Activated CD8-positive, alpha-beta T cell treated with anti-CD3 and anti-CD28 coated beads, Interleukin-2, amount 10 ng/mL, durations not matched to agents 7 days and 5 days (primary cell): Measurements from ENCODE around the gene TAMALIN. TPM values are rescaled to one million over a fixed set of nuclear protein-coding genes. Genes with fewer than 3 reads are reported as not detected.
"Not testable (repeated sequence)": the region's sequence is repeated elsewhere in the genome, so short reads cannot be mapped to it uniquely, and the experiment has no call there.

Experiments
- ATAC-seq: fragments of 150-1000 bp; cut with Tn5 transposase; one replicate; pipeline ENCODE4 v1.10.0; 2021; ENCODE audit warnings: moderate library complexity
- CTCF ChIA-PET: fragments of 350-600 bp; sonication (Branson Sonifier 250); formaldehyde crosslinking; loops from one replicate; lab custom pipeline; 2021; ENCODE audit warnings: antibody characterized with exemption; lab: Charles Lee
- POLR2A ChIA-PET: fragments of 350-600 bp; sonication (Branson Sonifier 250); formaldehyde crosslinking; loops from one replicate; lab custom pipeline; 2021; ENCODE audit warnings: antibody characterized with exemption; lab: Charles Lee
- DNase-seq: peaks from one replicate; pipeline ENCODE4 v3.0.0-alpha.2; 2020
- H3K27ac Mint-ChIP-seq: one replicate; pipeline ENCODE4 v1.8.0; 2021; ENCODE audit warnings: mild to moderate bottlenecking, mixed read lengths
- H3K27me3 Mint-ChIP-seq: one replicate; pipeline ENCODE4 v1.8.0; 2021; ENCODE audit warnings: low read depth, mixed read lengths
- H3K36me3 Mint-ChIP-seq: one replicate; pipeline ENCODE4 v1.8.0; 2021; ENCODE audit warnings: low read depth, mixed read lengths
- H3K4me1 Mint-ChIP-seq: one replicate; pipeline ENCODE4 v1.8.0; 2021; ENCODE audit warnings: low read depth, mixed read lengths
- H3K4me3 Mint-ChIP-seq: one replicate; pipeline ENCODE4 v1.8.0; 2021; ENCODE audit warnings: mild to moderate bottlenecking, mixed read lengths
- H3K9me3 Mint-ChIP-seq: one replicate; pipeline ENCODE4 v1.8.0; 2022; ENCODE audit warnings: mixed read lengths; ENCODE audit not compliant: insufficient read depth
- total RNA-seq, 2 experiments: library from RNA; stranded (reverse); gene quantifications; one replicate each; pipeline ENCODE4 v1.2.3, GENCODE V29; 2021

The TAMALIN gene
- total RNA-seq, 2 experiments from 2014 or later: 11.0 to 12.5 TPM

DNA sequence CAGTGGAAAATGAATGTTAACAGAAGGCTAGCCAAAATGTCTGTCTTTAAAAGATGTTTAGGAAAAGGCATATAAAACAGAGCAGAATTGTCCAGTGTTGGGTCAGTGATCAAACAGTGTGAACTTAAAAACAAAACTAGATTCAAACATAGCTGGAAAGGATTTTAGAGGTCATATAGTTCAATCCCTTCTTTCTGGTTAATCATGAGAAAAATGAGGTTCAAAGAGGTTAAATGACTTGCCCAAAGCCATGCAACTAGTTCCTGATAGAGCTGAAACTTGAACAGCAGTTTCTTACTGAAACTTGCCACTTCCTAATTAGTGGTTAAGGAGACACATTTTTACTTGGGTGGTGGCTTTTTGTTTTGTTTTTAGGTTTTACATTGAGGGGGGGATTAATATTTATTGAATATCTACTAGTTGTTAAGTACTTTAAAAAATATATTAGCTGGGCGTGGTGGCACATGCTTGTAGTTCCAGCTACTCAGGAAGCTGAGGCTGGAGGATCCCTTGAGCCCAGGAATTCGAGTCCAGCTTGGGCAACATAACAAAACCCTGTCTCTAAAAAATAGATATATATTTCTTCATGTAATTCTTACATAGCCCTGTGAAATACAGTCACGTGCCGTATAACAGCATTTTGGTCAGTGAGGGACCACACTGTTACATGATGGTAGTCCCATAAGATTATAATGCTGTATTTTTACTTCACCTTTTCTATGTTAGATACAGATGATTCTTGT lies 34.9 kb upstream of the TAMALIN start:
- ChIA-PET CTCF (interaction anchor here (1.0 to 4.0 kb wide), 13 partner anchors 10 to 84 kb away, joined by 3 to 62 read pairs (median 8); partner anchors contain the start of genes ACVR1B and ANKRD33), POLR2A (no interaction called here)
- H3K4me3 Mint-ChIP-seq: peak overlapping the region; percentile 62
- DNase-seq: no peak
- H3K27me3 Mint-ChIP-seq: peaks cover 8% of the 10 kb centered on the region
- H3K36me3 Mint-ChIP-seq: peaks cover 20% of the 10 kb centered on the region
- H3K27ac Mint-ChIP-seq: peak overlapping the region; percentile 80
- no peak for ATAC-seq
- H3K9me3 Mint-ChIP-seq: no peaks in the 10 kb centered on the region
- H3K4me1 Mint-ChIP-seq: peaks cover 70% of the 10 kb centered on the region

DNA sequence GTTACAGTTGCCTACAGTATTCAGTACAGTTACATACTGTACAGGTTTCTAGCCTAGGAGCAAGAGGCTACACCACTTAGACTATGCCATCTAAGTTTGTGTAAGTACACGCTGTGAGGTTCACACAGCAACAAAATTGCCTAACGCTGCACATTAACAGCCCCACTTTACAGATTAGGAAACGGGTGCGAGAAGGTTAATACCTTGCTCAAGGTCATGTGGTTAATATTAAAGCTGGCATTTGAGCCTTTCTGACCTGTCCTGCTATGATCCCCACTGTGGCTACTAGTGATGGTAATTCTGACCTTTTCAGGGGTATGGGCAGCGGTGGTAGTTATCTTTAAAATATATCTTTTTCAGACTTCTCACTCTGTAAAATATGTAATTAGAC lies 34.3 kb upstream of the TAMALIN start:
- H3K27ac Mint-ChIP-seq: peak overlapping the region; percentile 75
- no peaks in the 10 kb centered on the region for H3K9me3 Mint-ChIP-seq
- DNase-seq (no peak), ATAC-seq (peak; percentile 24)
- ChIA-PET POLR2A (no interaction called here), CTCF (interaction anchor here (1.0 to 4.0 kb wide), 9 partner anchors 9 to 60 kb away, joined by 3 to 62 read pairs (median 11); no protein-coding TSS in a partner anchor)
- H3K36me3 Mint-ChIP-seq: peaks cover 21% of the 10 kb centered on the region
- H3K4me1 Mint-ChIP-seq: peaks cover 72% of the 10 kb centered on the region
- H3K27me3 Mint-ChIP-seq: peaks cover 8% of the 10 kb centered on the region
- peak overlapping the region; percentile 52 for H3K4me3 Mint-ChIP-seq

DNA sequence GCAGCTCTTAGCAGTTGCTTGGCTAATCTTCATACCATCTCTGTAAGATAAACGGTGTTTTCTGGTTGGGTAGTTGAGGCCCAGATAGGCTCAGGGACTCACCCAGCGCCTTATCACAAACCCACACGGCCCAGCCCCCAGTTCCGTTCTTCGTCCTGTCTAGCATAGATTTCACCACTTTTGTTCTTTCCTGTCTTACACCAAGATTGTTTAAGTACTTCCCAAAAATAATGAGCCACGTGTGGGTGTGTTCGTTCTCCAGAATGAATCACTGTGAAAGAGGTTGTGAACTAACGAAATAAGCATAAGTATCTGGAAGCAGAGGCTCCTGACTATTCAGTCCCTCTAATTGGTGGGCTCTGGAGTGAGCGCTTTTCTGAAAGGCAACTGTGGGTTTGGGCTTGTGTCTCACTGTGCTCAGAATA lies 33.9 kb upstream of the TAMALIN start:
- DNase-seq: peak; percentile 68
- Mint-ChIP-seq H3K4me1 (peaks cover 73% of the 10 kb centered on the region), H3K27me3 (peaks cover 8% of the 10 kb centered on the region), H3K4me3 (peak overlapping the region; percentile 52), H3K27ac (peak overlapping the region; percentile 75), H3K36me3 (peaks cover 21% of the 10 kb centered on the region), H3K9me3 (no peaks in the 10 kb centered on the region)
- ChIA-PET POLR2A (no interaction called here), CTCF (interaction anchor here (1.2 to 4.0 kb wide), 4 partner anchors 9 to 52 kb away, joined by 3 to 62 read pairs (median 30); no protein-coding TSS in a partner anchor)
- peak; percentile 69 for ATAC-seq

DNA sequence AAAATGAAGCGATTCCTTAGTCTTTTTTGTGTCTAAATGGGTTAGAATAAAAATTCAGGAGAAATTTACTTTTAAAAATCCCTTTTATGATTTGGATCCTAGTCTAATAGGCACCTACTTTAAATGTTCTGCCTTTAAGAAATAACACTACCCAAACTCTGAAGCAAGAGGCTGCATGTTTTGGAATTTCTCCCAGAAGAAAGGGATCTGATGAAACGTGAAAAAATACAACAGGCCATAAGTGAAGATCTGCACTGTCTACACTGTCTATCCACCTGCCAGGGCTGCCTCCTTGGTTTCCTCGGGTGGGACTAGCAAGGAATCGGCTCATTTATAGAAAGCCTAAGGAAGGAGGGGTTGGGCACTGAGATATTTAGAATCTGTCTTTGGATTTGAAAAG lies 33.2 kb upstream of the TAMALIN start:
- POLR2A ChIA-PET: no interaction called here
- ATAC-seq (no peak), DNase-seq (no peak)
- Mint-ChIP-seq H3K27me3 (peaks cover 5% of the 10 kb centered on the region), H3K9me3 (no peaks in the 10 kb centered on the region), H3K4me3 (no peak overlapping the region), H3K27ac (no peak overlapping the region), H3K36me3 (peaks cover 21% of the 10 kb centered on the region), H3K4me1 (peaks cover 76% of the 10 kb centered on the region)
- CTCF ChIA-PET: interaction anchor here (4.0 kb wide), 1 partner anchor 52 kb away, joined by 26 read pairs; no protein-coding TSS in a partner anchor

DNA sequence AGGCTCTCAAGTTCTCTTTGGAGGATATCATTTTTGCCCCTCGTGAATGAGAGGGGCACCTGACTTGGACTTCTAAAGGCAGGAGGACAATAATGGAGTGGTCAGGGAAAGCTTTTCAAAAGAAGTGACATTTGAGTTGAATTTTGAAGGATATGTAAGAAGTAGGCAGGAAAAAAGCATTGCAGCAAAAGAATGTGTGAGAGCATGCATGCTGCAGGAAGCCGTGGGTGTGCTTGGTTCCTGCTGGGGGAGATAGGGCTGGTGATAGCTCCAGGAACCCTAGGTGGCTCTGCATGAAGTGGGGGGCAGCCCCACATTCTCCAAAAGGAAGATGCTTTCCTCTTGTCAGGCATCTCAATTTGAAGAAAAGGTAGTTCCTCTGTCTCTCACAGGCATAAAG lies 32.1 kb upstream of the TAMALIN start:
- Mint-ChIP-seq H3K27ac (peak overlapping the region; percentile 64), H3K36me3 (peaks cover 21% of the 10 kb centered on the region)

DNA sequence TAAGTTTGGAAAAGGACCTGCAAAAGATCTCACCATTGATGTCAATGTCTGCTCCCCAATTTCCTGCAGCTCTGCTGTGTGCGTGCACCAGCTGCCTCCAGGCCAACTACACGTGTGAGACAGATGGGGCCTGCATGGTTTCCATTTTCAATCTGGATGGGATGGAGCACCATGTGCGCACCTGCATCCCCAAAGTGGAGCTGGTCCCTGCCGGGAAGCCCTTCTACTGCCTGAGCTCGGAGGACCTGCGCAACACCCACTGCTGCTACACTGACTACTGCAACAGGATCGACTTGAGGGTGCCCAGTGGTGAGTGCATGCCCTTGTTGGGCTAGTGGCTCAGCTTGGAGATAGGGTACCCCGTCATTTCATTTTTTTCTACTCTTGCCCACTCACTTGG lies 31.6 kb upstream of the TAMALIN start:
- ChIA-PET POLR2A (no interaction called here), CTCF (interaction anchor here (1.0 to 5.1 kb wide), 10 partner anchors 9 to 93 kb away, joined by 3 to 46 read pairs (median 4); no protein-coding TSS in a partner anchor)
- peak overlapping the region; percentile 37 for H3K27ac Mint-ChIP-seq
- H3K4me3 Mint-ChIP-seq: no peak overlapping the region
- peaks cover 21% of the 10 kb centered on the region for H3K36me3 Mint-ChIP-seq
- DNase-seq: no peak
- no peak for ATAC-seq
- peaks cover 78% of the 10 kb centered on the region for H3K4me1 Mint-ChIP-seq
- no peaks in the 10 kb centered on the region for H3K27me3 Mint-ChIP-seq
- H3K9me3 Mint-ChIP-seq: no peaks in the 10 kb centered on the region

More for the DNA sequence above, 32.1 kb upstream of the TAMALIN start:
- no peaks in the 10 kb centered on the region for H3K27me3 Mint-ChIP-seq
- no peak for DNase-seq
- ChIA-PET CTCF (interaction anchor here (1.0 to 5.1 kb wide), 10 partner anchors 8 to 94 kb away, joined by 3 to 46 read pairs (median 4); no protein-coding TSS in a partner anchor), POLR2A (no interaction called here)
- no peaks in the 10 kb centered on the region for H3K9me3 Mint-ChIP-seq
- peak overlapping the region; percentile 27 for H3K4me3 Mint-ChIP-seq
- no peak for ATAC-seq
- H3K4me1 Mint-ChIP-seq: peaks cover 78% of the 10 kb centered on the region

DNA sequence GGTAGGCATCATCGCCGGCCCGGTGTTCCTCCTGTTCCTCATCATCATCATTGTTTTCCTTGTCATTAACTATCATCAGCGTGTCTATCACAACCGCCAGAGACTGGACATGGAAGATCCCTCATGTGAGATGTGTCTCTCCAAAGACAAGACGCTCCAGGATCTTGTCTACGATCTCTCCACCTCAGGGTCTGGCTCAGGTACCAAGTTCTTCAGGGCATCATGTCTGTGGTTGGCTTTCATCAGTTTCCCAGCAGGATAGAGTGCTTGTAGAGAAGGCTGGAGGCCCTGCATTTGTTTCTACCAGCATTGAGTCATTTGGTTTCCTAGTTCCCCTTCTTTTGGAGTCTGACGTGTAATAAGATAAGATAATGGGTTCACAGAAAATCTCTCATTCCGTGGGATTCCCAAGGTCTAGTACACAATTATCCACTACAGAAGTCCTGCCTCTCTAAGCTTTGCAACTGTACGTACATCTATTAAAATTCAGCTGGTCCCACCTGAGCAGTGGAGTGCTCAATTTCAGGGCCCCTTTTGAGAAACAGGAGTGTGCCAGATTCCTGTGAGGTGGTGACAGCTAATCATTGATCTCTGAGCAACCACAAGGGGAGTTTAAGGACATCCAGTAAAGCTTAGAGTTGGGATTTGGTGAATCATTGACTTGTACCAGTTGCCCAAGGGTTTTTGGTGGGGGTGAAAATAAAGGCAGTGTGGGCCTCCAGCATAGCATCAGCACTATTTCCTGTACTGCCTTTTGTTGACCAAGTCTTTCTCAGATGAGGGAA lies 30.2 kb upstream of the TAMALIN start:
- no peaks in the 10 kb centered on the region for H3K9me3 Mint-ChIP-seq
- ChIA-PET CTCF (interaction anchor here (0.8 to 5.1 kb wide), 7 partner anchors 16 to 75 kb away, joined by 3 to 46 read pairs (median 6); partner anchors contain the start of gene NR4A1), POLR2A (interaction anchor here (0.5 to 1.0 kb wide), 3 partner anchors 9 to 20 kb away, joined by 3 to 5 read pairs (median 4); no protein-coding TSS in a partner anchor)
- ATAC-seq (no peak), DNase-seq (no peak)
- no peaks in the 10 kb centered on the region for H3K27me3 Mint-ChIP-seq
- no peak overlapping the region for H3K4me3 Mint-ChIP-seq
- peaks cover 74% of the 10 kb centered on the region for H3K4me1 Mint-ChIP-seq
- no peak overlapping the region for H3K27ac Mint-ChIP-seq
- peaks cover 21% of the 10 kb centered on the region for H3K36me3 Mint-ChIP-seq

DNA sequence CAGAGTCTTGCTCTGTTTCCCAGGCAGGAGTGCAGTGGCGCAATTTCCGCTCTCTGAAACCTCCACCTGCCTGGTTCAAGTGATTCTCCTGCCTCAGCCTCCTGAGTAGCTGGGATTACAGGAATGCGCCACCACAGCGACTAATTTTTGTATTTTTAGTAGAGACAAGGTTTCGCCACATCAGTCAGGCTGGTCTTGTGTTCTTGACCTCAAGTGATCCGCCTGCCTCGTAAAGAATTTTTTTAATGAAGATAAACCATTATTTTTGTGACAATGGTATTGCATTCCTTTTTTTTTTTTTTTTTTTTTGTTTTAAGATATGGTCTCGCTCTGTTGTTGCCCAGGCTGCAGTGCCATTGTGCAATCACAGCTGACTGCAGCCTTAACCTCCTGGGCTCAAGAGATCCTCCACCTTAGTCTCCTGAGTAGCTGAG lies 29.4 kb upstream of the TAMALIN start:
- POLR2A ChIA-PET: interaction anchor here (1.0 kb wide), 1 partner anchor 15 kb away, joined by 3 read pairs; no protein-coding TSS in a partner anchor
- H3K36me3 Mint-ChIP-seq: peaks cover 21% of the 10 kb centered on the region
- DNase-seq (no peak), ATAC-seq (no peak)
- no peak overlapping the region for H3K27ac Mint-ChIP-seq
- CTCF ChIA-PET: interaction anchor here (0.8 to 5.1 kb wide), 10 partner anchors 15 to 153 kb away, joined by 3 to 46 read pairs (median 5); partner anchors contain the start of gene NR4A1
- peaks cover 67% of the 10 kb centered on the region for H3K4me1 Mint-ChIP-seq
- no peaks in the 10 kb centered on the region for H3K27me3 Mint-ChIP-seq
- no peak overlapping the region for H3K4me3 Mint-ChIP-seq
- H3K9me3 Mint-ChIP-seq: no peaks in the 10 kb centered on the region

DNA sequence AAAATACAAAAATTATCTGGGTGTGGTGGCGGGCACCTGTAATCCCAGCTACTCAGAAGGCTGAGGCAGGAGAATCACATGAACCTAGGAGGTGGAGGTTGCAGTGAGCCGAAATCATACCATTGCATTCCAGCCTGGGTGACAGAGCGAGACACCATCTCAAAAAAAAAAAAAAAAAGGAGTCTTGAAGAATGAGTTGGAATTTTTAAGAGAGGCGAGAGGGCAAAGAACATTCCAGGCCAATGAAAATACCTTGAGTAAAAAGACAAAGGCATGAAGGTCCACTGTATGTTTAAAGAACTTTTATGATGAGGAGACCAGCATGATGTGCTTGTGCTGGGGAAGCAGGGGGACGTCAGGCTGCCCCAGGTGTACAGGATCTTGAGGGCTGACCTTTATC lies 27.4 kb upstream of the TAMALIN start:
- H3K27ac Mint-ChIP-seq, POLR2A ChIA-PET, ATAC-seq, H3K27me3 Mint-ChIP-seq, H3K9me3 Mint-ChIP-seq, H3K4me3 Mint-ChIP-seq, DNase-seq: not testable (repeated sequence)
- H3K4me1 Mint-ChIP-seq: peaks cover 47% of the 10 kb centered on the region
- H3K36me3 Mint-ChIP-seq: peaks cover 21% of the 10 kb centered on the region
- CTCF ChIA-PET: interaction anchor here (5.1 kb wide), 1 partner anchor 55 kb away, joined by 46 read pairs; no protein-coding TSS in a partner anchor

DNA sequence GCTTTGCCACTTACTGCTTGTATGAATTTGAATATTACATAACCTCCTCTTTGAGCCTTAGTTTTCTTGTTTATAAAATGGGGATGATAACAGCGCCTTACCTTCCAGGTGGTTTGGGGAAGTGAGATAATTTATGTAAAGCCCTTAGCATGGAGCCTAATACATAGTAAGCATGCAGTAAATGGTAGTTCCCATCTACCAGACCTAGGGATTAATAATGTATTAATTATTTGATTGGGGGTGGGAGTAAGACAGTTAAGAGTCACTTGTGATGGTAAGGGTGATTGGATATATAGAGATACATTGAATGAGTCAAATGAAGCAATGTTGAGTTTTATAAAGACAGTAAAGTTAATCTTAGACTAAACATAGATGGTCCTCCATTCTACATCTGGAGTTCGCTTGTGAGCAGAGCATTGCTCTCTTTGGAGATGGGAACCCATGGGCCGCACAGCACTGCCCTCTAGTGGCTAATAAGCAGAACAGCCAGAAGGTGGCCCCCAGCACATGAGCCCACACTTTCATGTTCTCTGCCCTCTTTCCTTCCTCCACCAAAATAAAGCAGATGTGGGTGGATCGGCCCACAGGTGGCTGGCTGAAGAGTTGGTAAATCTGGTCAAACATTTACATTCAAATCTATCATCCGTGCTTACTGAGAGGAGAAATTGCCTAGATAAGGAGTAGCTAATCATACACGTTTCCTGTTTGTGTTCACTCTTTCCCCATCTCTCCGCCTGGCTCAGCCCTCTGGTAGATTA lies 26.5 kb upstream of the TAMALIN start:
- peaks cover 18% of the 10 kb centered on the region for H3K36me3 Mint-ChIP-seq
- peak overlapping the region; percentile 51 for H3K27ac Mint-ChIP-seq
- ChIA-PET CTCF (interaction anchor here (0.7 to 21.1 kb wide), 23 partner anchors 9 to 161 kb away, joined by 3 to 472 read pairs (median 4); no protein-coding TSS in a partner anchor), POLR2A (no interaction called here)
- ATAC-seq (peak; percentile 96), DNase-seq (peak; percentile 79)
- H3K4me1 Mint-ChIP-seq: peaks cover 38% of the 10 kb centered on the region
- H3K27me3 Mint-ChIP-seq: no peaks in the 10 kb centered on the region
- no peak overlapping the region for H3K4me3 Mint-ChIP-seq
- no peaks in the 10 kb centered on the region for H3K9me3 Mint-ChIP-seq

DNA sequence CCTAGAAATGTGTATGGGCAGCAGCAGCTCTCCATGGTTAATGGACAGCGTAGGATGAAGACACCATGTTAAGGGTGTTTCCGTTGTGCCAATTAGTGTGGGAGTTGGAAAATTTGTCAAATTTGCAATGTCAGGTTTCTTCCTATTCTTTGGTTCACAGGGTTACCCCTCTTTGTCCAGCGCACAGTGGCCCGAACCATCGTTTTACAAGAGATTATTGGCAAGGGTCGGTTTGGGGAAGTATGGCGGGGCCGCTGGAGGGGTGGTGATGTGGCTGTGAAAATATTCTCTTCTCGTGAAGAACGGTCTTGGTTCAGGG lies 26.0 kb upstream of the TAMALIN start:
- Mint-ChIP-seq H3K27ac (no peak overlapping the region), H3K4me1 (peaks cover 32% of the 10 kb centered on the region)

More for the DNA sequence above, 26.0 kb upstream of the TAMALIN start:
- H3K4me3 Mint-ChIP-seq: no peak overlapping the region
- H3K9me3 Mint-ChIP-seq: no peaks in the 10 kb centered on the region
- H3K27me3 Mint-ChIP-seq: no peaks in the 10 kb centered on the region
- ChIA-PET CTCF (interaction anchor here (0.7 to 21.1 kb wide), 24 partner anchors 9 to 161 kb away, joined by 3 to 472 read pairs (median 4); partner anchors contain the start of gene ACVR1B), POLR2A (no interaction called here)
- DNase-seq (no peak), ATAC-seq (no peak)
- H3K36me3 Mint-ChIP-seq: peaks cover 13% of the 10 kb centered on the region
